Measurements from ENCODE around the gene MMP14.
A peak's percentile ranks its signal among the peaks of the same experiment; 100 is the strongest.

The MMP14 gene

DNA sequence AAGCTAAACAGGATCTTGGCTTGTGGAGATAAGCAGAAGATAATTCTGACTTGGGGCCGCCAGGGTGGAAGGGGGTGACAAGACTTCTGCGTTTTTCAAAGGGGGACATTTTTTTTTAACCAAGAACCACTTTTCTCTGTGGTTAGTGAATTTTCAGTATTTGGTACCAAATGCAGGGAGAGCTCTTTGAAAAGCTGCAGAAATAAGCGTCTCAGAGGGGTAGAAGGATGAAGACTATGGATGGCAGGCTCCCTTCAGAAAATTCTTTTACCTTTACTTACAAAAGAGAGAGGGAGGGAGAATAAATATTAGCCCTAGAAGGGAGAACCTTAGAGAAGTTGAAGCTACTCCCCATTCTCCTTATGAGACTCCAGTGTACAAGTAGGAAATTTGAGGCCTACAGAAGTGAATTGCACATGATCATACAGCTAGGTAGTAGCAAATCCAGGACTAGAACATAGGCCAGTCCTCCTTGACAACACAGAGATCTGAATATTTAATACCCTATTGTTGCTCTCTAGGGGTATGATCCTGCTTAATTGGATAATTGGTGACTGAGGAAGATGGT lies 5.9 kb upstream of the MMP14 start:
- no peak overlapping the region for H3K27ac ChIP-seq (ENCODE audit: low read depth, low read length)
- no peaks in the 10 kb centered on the region for H3K27me3 ChIP-seq (ENCODE audit: insufficient read depth, low read length)
- WGBS: 14% methylated on average over 3 of the region's 3 CpGs
- peaks cover 34% of the 10 kb centered on the region for H3K36me3 ChIP-seq (ENCODE audit: insufficient read depth, low read length)
- H3K9me3 ChIP-seq (ENCODE audit: insufficient read depth, low read depth, low read length): no peaks in the 10 kb centered on the region
- H3K4me3 ChIP-seq (ENCODE audit: low read length): peak overlapping the region; percentile 91
- H3K4me1 ChIP-seq (ENCODE audit: insufficient read depth, low read length): peaks cover 9% of the 10 kb centered on the region; the same call in 1 of the 2 replicates
- H3K9ac ChIP-seq (ENCODE audit: low read depth, low read length): peak overlapping the region; percentile 87

DNA sequence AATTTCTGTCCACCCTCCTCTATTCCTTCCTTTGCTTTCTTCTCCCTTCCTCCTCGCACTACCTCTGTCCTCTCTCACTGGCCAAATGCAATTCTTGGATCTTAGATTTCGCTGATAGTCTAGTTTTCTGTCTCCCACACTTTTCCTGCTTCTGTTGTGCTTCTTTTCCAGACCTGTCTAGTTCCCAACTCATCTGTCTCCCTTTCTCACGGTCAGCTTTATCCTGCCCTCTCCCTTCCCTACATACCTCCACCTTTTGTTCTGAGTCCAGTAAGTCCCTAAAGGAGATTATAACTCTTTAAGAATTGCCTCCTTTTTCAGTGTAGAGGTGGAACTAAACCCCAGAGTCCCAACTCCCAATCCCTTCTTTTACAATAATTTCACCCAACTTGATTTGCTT lies 880 bp upstream of the MMP14 start:
- peaks cover 26% of the 10 kb centered on the region for H3K4me1 ChIP-seq (ENCODE audit: insufficient read depth, low read length)
- H3K36me3 ChIP-seq (ENCODE audit: insufficient read depth, low read length): peaks cover 36% of the 10 kb centered on the region
- H3K4me3 ChIP-seq (ENCODE audit: low read length): no peak overlapping the region
- H3K9me3 ChIP-seq (ENCODE audit: insufficient read depth, low read depth, low read length): no peaks in the 10 kb centered on the region
- no peak overlapping the region for H3K27ac ChIP-seq (ENCODE audit: low read depth, low read length)
- WGBS: 87% methylated on average over 3 of the region's 3 CpGs
- no peak overlapping the region for H3K9ac ChIP-seq (ENCODE audit: low read depth, low read length)
- H3K27me3 ChIP-seq (ENCODE audit: insufficient read depth, low read length): peaks cover 15% of the 10 kb centered on the region

DNA sequence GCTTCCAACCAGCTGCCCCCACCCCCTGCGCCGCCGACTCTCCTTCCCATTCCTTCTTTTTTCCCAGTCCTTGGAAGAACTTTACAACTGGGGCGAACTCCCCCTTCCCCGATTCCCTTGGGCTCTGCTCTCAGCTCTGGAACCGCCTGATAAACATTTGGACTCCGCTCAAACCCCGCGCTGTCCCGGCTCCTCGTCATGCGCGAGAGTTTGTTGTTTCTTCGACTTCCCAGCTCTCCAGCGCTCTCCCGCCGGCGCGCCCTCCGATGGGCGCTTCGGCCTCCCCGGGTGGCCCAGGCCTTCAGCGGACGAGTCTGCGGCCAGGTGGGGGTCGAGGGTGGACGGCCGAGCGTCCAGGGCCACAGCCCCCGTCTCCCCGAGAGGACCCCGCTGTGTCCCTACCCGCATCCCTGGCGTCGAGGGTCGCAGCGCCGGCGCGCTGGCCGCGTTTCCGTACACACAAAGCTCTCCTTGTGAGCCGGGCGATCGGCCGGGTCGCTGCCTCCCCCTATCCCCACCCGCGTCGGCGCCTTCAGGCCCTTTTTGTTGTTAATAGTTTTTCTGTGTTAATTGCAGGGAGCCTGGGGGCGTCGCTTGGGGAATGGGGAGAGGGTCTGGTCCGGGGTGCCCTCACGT lies 847 bp downstream of the MMP14 start:
- peak overlapping the region; percentile 87 for H3K9ac ChIP-seq (ENCODE audit: low read depth, low read length)
- peak overlapping the region; percentile 79 for H3K4me3 ChIP-seq (ENCODE audit: low read length)
- H3K27ac ChIP-seq (ENCODE audit: low read depth, low read length): peak overlapping the region; percentile 68; the same call in 1 of the 2 replicates
- no peaks in the 10 kb centered on the region for H3K9me3 ChIP-seq (ENCODE audit: insufficient read depth, low read depth, low read length)
- WGBS: under 1% methylated on average over 54 of the region's 57 CpGs
- peaks cover 41% of the 10 kb centered on the region for H3K36me3 ChIP-seq (ENCODE audit: insufficient read depth, low read length)
- peaks cover 15% of the 10 kb centered on the region for H3K27me3 ChIP-seq (ENCODE audit: insufficient read depth, low read length)
- H3K4me1 ChIP-seq (ENCODE audit: insufficient read depth, low read length): peaks cover 23% of the 10 kb centered on the region

DNA sequence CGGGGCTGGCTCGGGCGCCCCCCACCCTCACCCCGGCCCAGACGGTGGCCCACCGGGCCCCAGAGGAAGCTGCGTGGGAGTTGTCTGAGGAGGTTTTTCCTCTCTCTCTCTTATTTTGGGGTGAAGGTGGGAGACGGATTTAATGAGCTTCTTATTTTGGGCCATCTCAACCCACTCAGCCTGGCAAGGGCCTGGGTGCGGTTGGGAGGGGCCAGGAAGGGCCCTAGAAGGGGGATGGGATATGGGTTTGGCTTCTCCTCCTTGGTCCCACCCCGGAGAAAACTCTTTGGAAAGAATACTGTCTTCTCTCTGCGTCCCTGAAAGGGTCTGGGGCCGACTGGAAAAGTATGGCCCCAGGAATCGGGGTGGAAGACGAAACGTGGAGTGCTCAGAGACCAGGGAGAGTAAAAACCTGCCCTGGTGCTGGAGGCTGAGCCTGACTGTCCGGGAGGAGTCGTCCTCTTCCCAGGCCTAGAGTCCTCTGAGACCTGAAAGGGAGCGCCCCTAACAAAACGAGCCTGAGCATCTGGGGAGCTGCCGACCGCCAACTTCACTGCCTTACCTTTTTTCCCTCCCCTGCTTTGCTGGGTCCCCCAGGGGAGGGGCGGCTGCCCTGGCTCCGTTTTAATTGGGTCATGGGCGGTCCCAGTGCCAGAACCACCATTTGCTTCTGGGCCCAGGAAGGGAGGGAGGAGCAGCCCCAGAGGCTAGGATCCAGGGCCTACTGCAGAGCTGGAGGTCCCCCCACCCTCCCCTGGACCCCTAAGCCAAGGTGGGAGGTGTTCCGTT lies 1.6 kb downstream of the MMP14 start:
- H3K27me3 ChIP-seq (ENCODE audit: insufficient read depth, low read length): peaks cover 15% of the 10 kb centered on the region
- peaks cover 47% of the 10 kb centered on the region for H3K36me3 ChIP-seq (ENCODE audit: insufficient read depth, low read length)
- 28% methylated on average over 19 of the region's 25 CpGs for WGBS
- H3K4me1 ChIP-seq (ENCODE audit: insufficient read depth, low read length): peaks cover 23% of the 10 kb centered on the region
- H3K9ac ChIP-seq (ENCODE audit: low read depth, low read length): peak overlapping the region; percentile 87
- peak overlapping the region; percentile 79 for H3K4me3 ChIP-seq (ENCODE audit: low read length)
- H3K27ac ChIP-seq (ENCODE audit: low read depth, low read length): peak overlapping the region; percentile 40; the same call in 1 of the 2 replicates
- H3K9me3 ChIP-seq (ENCODE audit: insufficient read depth, low read depth, low read length): no peaks in the 10 kb centered on the region

DNA sequence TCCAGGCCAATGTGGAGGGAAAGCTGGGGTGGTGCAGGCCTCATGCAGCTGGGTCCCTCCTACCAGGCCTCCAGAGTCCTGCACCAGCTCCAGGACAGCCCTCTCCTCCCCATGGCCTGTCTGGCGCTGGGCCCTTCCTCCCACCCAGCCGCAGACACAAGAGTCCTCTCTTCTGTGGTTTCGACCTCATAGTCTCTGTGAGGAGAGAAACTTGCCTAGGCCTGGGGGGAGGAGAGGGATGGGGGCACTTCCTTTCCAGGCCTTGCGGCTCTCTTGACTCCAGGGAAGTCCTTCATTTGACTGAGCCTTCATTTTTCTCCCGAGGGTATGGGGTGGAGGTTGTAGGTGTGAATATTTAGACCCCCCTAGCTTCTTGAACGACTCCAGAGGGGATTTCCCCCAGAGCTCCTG lies 2.3 kb downstream of the MMP14 start:
- H3K27ac ChIP-seq (ENCODE audit: low read depth, low read length): no peak overlapping the region

DNA sequence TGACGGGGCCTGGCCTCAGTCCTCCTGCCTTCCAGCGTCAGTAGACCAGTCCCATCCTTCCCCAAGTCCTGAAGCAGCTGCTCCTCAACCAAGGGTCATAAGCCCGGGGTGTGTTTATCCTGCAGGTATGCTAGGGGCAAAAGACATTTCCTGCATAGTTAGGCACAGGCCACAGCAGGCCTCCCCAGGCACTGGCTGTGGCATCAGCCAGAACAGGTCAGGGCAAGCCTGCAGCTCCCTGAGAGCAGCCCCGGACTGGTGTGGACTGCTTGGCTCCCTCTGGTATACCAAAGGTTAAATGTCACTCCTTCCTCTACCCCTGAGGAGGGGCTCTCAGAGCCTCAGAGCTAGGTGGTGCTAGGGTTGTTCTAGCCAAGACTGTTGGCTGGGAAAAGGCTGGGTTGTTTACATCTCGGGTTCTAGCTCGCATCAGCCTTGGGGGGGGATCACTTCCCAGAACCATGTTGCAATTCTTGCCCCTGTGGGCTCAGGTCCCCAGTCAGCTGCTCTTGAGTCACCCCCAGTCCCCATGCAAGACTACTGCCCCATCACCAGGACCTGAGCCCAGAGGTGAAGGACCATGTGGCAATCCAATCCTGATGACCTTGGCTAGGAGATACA lies 2.9 kb downstream of the MMP14 start:
- Histone ChIP-seq H3K27ac (ENCODE audit: low read depth, low read length) (no peak overlapping the region), H3K9me3 (ENCODE audit: insufficient read depth, low read depth, low read length) (no peaks in the 10 kb centered on the region), H3K4me1 (ENCODE audit: insufficient read depth, low read length) (peaks cover 23% of the 10 kb centered on the region), H3K9ac (ENCODE audit: low read depth, low read length) (0 out of 2 replicates have a peak overlapping the region, but pooled peaks have one; percentile 5), H3K27me3 (ENCODE audit: insufficient read depth, low read length) (peaks cover 15% of the 10 kb centered on the region), H3K4me3 (ENCODE audit: low read length) (no peak overlapping the region), H3K36me3 (ENCODE audit: insufficient read depth, low read length) (peaks cover 46% of the 10 kb centered on the region)
- WGBS: 79% methylated on average over 6 of the region's 6 CpGs

More for the DNA sequence above, 2.3 kb downstream of the MMP14 start:
- Histone ChIP-seq H3K27me3 (ENCODE audit: insufficient read depth, low read length) (peaks cover 15% of the 10 kb centered on the region), H3K9me3 (ENCODE audit: insufficient read depth, low read depth, low read length) (no peaks in the 10 kb centered on the region), H3K4me1 (ENCODE audit: insufficient read depth, low read length) (peaks cover 23% of the 10 kb centered on the region), H3K36me3 (ENCODE audit: insufficient read depth, low read length) (peaks cover 47% of the 10 kb centered on the region), H3K9ac (ENCODE audit: low read depth, low read length) (no peak overlapping the region), H3K4me3 (ENCODE audit: low read length) (peak overlapping the region; percentile 79; the same call in 1 of the 2 replicates)
- 65% methylated on average over 5 of the region's 6 CpGs for WGBS

DNA sequence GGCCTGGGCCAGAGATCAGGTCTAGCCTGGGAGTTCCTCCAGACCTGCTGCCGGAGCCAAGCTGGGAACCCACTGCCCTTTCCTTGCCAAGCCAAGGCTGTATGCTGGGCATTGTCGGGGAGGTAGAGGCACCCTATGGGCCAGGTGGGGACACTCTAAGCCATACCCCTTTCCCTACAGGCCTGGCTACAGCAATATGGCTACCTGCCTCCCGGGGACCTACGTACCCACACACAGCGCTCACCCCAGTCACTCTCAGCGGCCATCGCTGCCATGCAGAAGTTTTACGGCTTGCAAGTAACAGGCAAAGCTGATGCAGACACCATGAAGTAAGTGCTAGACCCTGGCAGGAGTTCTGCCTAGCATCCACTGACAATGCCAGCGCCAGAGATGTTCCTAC lies 4.9 kb downstream of the MMP14 start:
- WGBS: 95% methylated on average over 9 of the region's 9 CpGs
- H3K4me3 ChIP-seq (ENCODE audit: low read length): no peak overlapping the region
- peaks cover 50% of the 10 kb centered on the region for H3K36me3 ChIP-seq (ENCODE audit: insufficient read depth, low read length)
- peaks cover 15% of the 10 kb centered on the region for H3K27me3 ChIP-seq (ENCODE audit: insufficient read depth, low read length)
- H3K4me1 ChIP-seq (ENCODE audit: insufficient read depth, low read length): peaks cover 15% of the 10 kb centered on the region
- H3K9ac ChIP-seq (ENCODE audit: low read depth, low read length): no peak overlapping the region
- no peak overlapping the region for H3K27ac ChIP-seq (ENCODE audit: low read depth, low read length)
- no peaks in the 10 kb centered on the region for H3K9me3 ChIP-seq (ENCODE audit: insufficient read depth, low read depth, low read length)

DNA sequence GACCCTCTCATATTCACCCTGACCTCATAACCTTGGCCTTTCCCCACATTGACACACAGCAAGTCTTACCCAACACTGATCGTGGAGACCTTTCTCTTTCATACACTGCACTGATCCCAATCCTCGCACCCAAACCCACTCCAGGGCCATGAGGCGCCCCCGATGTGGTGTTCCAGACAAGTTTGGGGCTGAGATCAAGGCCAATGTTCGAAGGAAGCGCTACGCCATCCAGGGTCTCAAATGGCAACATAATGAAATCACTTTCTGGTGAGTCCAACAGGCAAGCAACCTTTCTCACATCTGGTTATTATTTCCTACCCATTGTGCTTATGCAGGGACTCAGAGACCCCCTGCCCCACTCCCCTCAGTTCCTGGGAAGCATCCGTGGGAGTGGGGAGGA lies 5.4 kb downstream of the MMP14 start:
- peaks cover 15% of the 10 kb centered on the region for H3K4me1 ChIP-seq (ENCODE audit: insufficient read depth, low read length)
- H3K9me3 ChIP-seq (ENCODE audit: insufficient read depth, low read depth, low read length): no peaks in the 10 kb centered on the region
- H3K27ac ChIP-seq (ENCODE audit: low read depth, low read length): no peak overlapping the region
- peaks cover 12% of the 10 kb centered on the region for H3K27me3 ChIP-seq (ENCODE audit: insufficient read depth, low read length)
- H3K9ac ChIP-seq (ENCODE audit: low read depth, low read length): no peak overlapping the region
- H3K4me3 ChIP-seq (ENCODE audit: low read length): no peak overlapping the region
- WGBS: 93% methylated on average over 8 of the region's 8 CpGs
- H3K36me3 ChIP-seq (ENCODE audit: insufficient read depth, low read length): peaks cover 53% of the 10 kb centered on the region

DNA sequence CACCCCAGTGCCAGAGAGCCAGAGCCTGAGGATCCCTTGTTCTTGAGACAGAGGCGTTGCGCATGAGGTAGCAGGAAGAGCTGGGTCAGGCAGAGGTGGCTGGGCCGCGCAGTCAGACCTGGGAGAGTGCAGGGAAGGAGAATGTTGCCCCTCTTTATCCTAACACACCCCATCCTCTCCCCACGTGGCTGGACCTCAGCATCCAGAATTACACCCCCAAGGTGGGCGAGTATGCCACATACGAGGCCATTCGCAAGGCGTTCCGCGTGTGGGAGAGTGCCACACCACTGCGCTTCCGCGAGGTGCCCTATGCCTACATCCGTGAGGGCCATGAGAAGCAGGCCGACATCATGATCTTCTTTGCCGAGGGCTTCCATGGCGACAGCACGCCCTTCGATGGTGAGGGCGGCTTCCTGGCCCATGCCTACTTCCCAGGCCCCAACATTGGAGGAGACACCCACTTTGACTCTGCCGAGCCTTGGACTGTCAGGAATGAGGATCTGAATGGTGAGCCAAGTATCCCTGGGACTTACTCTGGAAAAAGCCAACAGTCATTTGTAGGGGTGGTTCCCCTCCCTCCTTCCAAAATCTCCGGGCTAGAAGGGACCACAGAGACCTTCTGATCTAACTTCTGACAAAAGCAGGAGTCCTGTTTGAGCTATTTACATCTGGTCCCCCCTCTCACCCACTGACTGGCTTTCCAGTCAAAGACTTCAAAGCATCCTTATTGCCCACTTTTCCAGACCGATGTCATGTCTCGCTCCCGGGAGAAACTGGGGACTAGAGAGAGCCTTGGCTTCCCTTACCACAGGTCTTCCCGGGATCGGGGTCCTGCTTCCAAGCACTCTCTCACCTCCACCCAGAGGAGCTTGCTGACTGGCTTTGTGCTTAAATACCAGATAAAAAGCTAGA lies 6.1 kb downstream of the MMP14 start:
- peaks cover 15% of the 10 kb centered on the region for H3K4me1 ChIP-seq (ENCODE audit: insufficient read depth, low read length)
- H3K9me3 ChIP-seq (ENCODE audit: insufficient read depth, low read depth, low read length): no peaks in the 10 kb centered on the region
- H3K27me3 ChIP-seq (ENCODE audit: insufficient read depth, low read length): peaks cover 5% of the 10 kb centered on the region; the same call in 1 of the 2 replicates
- 93% methylated on average over 28 of the region's 28 CpGs for WGBS
- no peak overlapping the region for H3K9ac ChIP-seq (ENCODE audit: low read depth, low read length)
- peaks cover 53% of the 10 kb centered on the region for H3K36me3 ChIP-seq (ENCODE audit: insufficient read depth, low read length)
- H3K27ac ChIP-seq (ENCODE audit: low read depth, low read length): no peak overlapping the region
- H3K4me3 ChIP-seq (ENCODE audit: low read length): no peak overlapping the region

DNA sequence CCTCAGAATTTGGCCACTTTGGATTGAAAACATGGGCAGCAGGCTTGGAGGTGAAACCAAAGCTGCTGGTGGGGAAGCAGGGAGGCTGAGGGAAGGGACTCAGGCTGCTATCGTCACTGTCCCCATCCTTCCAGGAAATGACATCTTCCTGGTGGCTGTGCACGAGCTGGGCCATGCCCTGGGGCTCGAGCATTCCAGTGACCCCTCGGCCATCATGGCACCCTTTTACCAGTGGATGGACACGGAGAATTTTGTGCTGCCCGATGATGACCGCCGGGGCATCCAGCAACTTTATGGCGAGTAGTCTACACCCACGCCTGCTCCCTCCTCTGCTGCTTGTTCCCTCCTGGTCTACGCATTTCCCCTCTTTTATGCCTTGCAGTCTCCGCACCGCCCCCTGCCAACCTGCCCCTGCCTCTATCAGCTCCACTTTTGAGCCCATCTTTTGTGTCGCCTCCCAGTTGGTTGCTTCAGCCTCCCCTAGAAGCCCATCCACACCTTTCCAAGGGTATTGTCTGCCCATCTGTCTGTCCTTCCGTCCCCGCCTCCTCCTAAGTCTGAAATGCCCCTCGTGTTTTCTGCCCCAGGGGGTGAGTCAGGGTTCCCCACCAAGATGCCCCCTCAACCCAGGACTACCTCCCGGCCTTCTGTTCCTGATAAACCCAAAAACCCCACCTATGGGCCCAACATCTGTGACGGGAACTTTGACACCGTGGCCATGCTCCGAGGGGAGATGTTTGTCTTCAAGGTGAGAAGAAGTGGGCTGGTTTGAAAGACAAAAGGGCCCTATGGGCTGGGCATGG lies 6.9 kb downstream of the MMP14 start:
- no peak overlapping the region for H3K4me3 ChIP-seq (ENCODE audit: low read length)
- H3K36me3 ChIP-seq (ENCODE audit: insufficient read depth, low read length): peaks cover 53% of the 10 kb centered on the region
- H3K4me1 ChIP-seq (ENCODE audit: insufficient read depth, low read length): peaks cover 20% of the 10 kb centered on the region
- no peak overlapping the region for H3K9ac ChIP-seq (ENCODE audit: low read depth, low read length)
- no peaks in the 10 kb centered on the region for H3K9me3 ChIP-seq (ENCODE audit: insufficient read depth, low read depth, low read length)
- H3K27me3 ChIP-seq (ENCODE audit: insufficient read depth, low read length): no peaks in the 10 kb centered on the region
- 92% methylated on average over 21 of the region's 21 CpGs for WGBS
- H3K27ac ChIP-seq (ENCODE audit: low read depth, low read length): no peak overlapping the region
